ENCODE measurements around the gene PLEKHA8.

Gene PLEKHA8

GRCh38 chr7:30114536-30115238 is 86.5 kb downstream of the PLEKHA8 start:
- no peak for DNase-seq

GRCh38 chr7:30115709-30116297 is 87.6 kb downstream of the PLEKHA8 start:
- DNase-seq: no peak

- no peak for DNase-seq
Observed at GRCh38 chr7:30116771-30117170, 88.6 kb downstream of the PLEKHA8 start.

GRCh38 chr7:30117896-30118295 is 89.7 kb downstream of the PLEKHA8 start:
- DNase-seq: no peak

- no peak for DNase-seq
Observed at GRCh38 chr7:30119890-30120577, 91.8 kb downstream of the PLEKHA8 start.

- DNase-seq: no peak
Observed at GRCh38 chr7:30133736-30134610, 105.8 kb downstream of the PLEKHA8 start.

GRCh38 chr7:30134611-30135300 is 106.5 kb downstream of the PLEKHA8 start, which contains the start of gene MTURN:
Gene MTURN, plus strand, starts transcription at chr7:30134986. Its CDS starts 151 bp downstream, at chr7:30135137.
- peak; percentile 83 for DNase-seq

- no peak for DNase-seq
Observed at GRCh38 chr7:30135301-30136116, 107.3 kb downstream of the PLEKHA8 start.

- DNase-seq: no peak
Observed at GRCh38 chr7:30136117-30136731, 108.0 kb downstream of the PLEKHA8 start.

GRCh38 chr7:30136743-30137485 is 108.7 kb downstream of the PLEKHA8 start:
- no peak for DNase-seq

GRCh38 chr7:30139836-30140384 is 111.7 kb downstream of the PLEKHA8 start:
- DNase-seq: no peak

GRCh38 chr7:30140456-30140855 is 112.2 kb downstream of the PLEKHA8 start:
- DNase-seq: no peak

- peak; percentile 27 for DNase-seq
Observed at GRCh38 chr7:30142710-30143109, 114.5 kb downstream of the PLEKHA8 start.

GRCh38 chr7:30143748-30144251 is 115.6 kb downstream of the PLEKHA8 start:
- peak; percentile 36 for DNase-seq

- DNase-seq: no peak
Observed at GRCh38 chr7:30144657-30145306, 116.6 kb downstream of the PLEKHA8 start.

- no peak for DNase-seq
Observed at GRCh38 chr7:30145426-30145970, 117.3 kb downstream of the PLEKHA8 start.

- no peak for DNase-seq
Observed at GRCh38 chr7:30146127-30146612, 118.0 kb downstream of the PLEKHA8 start.

- DNase-seq: no peak
Observed at GRCh38 chr7:30147223-30147622, 119.0 kb downstream of the PLEKHA8 start.

GRCh38 chr7:30147785-30148184 is 119.6 kb downstream of the PLEKHA8 start:
- DNase-seq: no peak
